Hematopoietic multipotent progenitor cell (in vitro differentiated cells): ENCODE measurements around the gene SPECC1. TPM values are rescaled to one million over a fixed set of nuclear protein-coding genes. Genes with fewer than 3 reads are reported as not detected.
"Not testable (repeated sequence)": the region's sequence is repeated elsewhere in the genome, so short reads cannot be mapped to it uniquely, and the experiment has no call there.

Experiments
- DNase-seq, 3 donors: peaks; one replicate each; pipeline ENCODE4 v3.0.0-alpha.2; 2011 to 2015; ENCODE audit warnings: low read depth in 2 of 3, low spot score in 2 of 3
- total RNA-seq: library from RNA; depleted of rRNA; stranded (reverse); fragments of >200 nt; gene quantifications from one replicate; pipeline ENCODE4 v1.2.3, GENCODE V29; 2012

The SPECC1 gene
- total RNA-seq, 1 donor = 39.9 TPM

GRCh38 chr17:20227720-20228370, 218.7 kb downstream of the SPECC1 start:
- DNase-seq = not testable (repeated sequence)

DNA sequence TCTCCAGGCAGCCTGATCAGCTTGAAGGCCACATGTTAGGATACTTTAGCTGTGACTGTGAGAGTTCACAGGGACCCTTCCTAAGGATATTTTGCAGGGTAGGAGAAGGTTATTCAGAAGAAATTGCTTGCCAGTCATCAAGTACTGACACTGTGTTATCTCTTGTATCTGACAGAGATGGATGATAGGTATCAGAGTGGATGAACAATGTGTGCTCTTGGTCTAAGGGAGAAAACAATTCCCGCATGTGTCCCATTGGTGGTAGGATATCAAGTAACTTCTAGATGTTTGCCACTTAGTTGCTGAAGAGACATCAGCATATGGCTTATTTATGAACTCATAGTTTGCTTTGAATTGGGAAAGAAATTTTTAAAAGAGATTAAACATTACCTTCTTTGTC, 219.3 kb downstream of the SPECC1 start:
- no peak for DNase-seq

DNA sequence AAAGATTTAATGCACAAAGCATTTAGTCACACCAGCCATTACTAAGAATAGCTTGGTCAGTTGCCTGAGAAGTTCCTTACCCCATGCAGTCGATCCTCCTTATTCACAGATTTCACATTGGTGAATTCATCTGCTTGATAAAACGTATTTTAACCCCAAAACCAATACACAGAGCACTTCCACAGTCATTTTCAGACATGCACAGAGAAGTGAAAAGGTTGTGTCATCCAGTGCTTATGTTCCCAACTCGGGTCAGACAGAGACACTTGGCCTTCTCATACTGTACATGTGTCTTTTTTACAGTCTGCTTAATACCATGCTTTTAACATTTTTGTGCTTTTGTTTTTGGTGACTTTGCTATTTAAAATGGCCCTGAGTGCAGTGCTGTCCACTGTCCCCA, 219.7 kb downstream of the SPECC1 start:
- no peak for DNase-seq

DNA sequence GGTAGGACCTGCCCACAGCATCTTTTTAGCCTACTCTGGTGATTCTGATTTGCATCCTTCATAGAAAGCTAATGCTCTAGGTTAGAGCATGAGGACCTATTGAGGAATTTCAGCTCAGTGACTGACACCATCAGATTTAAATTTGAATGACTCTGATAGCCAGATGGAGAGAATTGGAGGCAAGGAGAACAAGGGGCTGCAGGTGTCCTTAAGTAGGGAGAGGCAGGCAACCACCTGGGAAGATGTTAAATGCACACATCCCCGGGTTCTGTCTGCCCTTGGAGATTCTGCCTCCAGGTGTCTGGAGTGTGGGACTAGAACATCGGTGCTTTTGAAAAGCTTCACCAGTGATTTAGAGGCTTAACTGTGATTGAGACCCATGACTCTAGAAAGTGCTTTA, 221.8 kb downstream of the SPECC1 start:
- no peak for DNase-seq

- no peak for DNase-seq
These were observed 223.5 kb downstream of the SPECC1 start for GRCh38 chr17:20232611-20233010.

DNA sequence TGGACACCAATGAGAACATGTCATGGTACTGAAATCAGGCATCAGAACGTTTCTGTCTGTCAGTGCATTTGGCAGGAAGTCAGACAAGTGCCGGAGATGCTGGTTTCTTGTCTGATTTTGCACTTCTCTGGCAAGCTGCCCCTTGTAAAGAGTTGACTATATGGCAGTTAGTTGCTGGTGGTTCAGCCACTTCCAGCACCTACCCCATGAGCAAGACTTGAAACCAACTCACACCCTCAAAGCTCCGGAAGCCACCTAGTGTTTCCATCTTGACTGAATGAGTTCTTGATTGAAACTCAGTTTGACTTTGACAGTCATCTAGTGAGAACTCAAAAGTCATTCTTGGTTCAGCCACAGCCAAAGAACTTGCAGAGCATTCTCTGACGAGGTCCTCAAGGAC, 225.1 kb downstream of the SPECC1 start:
- no peak for DNase-seq

- no peak for DNase-seq
These were observed 226.6 kb downstream of the SPECC1 start for GRCh38 chr17:20235747-20236146.

GRCh38 chr17:20236578-20237227, 227.5 kb downstream of the SPECC1 start:
- DNase-seq = no peak

GRCh38 chr17:20239776-20240175, 230.6 kb downstream of the SPECC1 start:
- not testable (repeated sequence) for DNase-seq

- DNase-seq = no peak
These were observed 232.7 kb downstream of the SPECC1 start for GRCh38 chr17:20241855-20242254.

DNA sequence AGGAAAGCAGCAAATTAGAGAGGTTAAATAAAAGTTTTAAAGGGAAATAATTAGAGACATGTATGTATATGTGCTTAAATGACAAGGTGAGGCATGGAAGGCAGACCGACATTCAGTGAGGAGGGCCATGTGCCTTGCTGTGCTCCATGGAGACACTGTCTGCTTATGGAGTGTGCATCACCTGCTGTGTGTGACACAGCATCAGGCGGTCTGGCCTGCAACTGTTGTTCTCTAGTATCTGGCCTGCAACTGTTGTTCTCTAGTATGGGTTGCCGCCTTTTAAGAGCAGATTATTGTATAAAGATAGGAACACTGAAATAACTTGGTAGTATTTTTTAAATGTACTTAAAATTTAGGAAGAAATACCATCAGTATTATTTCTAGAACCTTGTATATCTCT, 233.1 kb downstream of the SPECC1 start:
- no peak for DNase-seq

DNA sequence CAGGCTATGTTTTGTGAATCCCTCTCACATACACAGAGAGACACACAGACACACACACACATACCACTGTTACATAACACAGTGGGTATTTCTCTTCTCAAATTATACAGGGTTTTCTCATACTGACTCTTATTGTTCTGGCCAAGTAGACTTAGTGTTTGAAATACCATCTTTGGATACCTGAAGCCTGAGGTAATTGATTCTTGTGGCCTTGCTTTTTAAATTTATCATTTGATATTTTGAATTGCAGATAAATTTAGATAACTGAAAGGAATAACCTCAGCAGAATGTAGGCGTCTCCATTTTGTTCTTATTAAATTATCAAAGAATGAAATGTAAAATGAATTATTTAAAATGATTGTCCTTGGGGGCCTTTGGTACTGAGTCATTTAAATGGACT, 234.4 kb downstream of the SPECC1 start:
- no peak for DNase-seq

- DNase-seq = no peak
These were observed 235.5 kb downstream of the SPECC1 start for GRCh38 chr17:20244671-20245070.

- no peak for DNase-seq
These were observed 237.5 kb downstream of the SPECC1 start for GRCh38 chr17:20246692-20247091.

DNA sequence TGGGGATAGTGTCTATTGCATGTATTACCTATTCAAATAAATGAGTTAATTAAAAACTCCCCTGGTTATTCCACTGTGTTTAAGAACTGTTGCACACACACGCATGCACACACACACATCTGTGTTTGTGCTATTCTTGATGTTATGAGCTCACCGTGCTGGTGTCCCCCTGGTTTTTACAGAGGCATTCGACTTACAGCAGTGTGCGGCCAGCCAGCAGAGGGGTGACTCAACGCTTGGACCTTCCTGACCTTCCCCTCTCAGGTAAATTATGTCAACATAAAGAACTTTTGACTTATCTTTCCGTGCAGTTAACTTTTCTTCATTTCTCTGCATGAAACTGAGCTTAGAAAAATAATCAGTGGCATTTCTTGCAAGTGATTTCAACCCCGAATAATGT, 244.2 kb downstream of the SPECC1 start:
- DNase-seq = no peak

GRCh38 chr17:20254541-20254940, 245.4 kb downstream of the SPECC1 start:
- no peak for DNase-seq

GRCh38 chr17:20256144-20256543, 247.0 kb downstream of the SPECC1 start:
- no peak for DNase-seq

- no peak for DNase-seq
These were observed 247.8 kb downstream of the SPECC1 start for GRCh38 chr17:20257008-20257407.

GRCh38 chr17:20257798-20258197, 248.6 kb downstream of the SPECC1 start:
- DNase-seq = no peak

- DNase-seq = no peak
These were observed 250.5 kb downstream of the SPECC1 start for GRCh38 chr17:20259668-20260067.

- DNase-seq = no peak
These were observed 251.1 kb downstream of the SPECC1 start for GRCh38 chr17:20260268-20260667.

GRCh38 chr17:20262226-20263114, 253.3 kb downstream of the SPECC1 start:
- DNase-seq = no peak
